T follicular helper cell (primary cell): Measurements from ENCODE around the gene PKIB.

Source experiments
- DNase-seq: peaks from one replicate; pipeline ENCODE4 v3.0.0-alpha.2; 2020; ENCODE audit warnings: low read depth

Gene PKIB

DNA sequence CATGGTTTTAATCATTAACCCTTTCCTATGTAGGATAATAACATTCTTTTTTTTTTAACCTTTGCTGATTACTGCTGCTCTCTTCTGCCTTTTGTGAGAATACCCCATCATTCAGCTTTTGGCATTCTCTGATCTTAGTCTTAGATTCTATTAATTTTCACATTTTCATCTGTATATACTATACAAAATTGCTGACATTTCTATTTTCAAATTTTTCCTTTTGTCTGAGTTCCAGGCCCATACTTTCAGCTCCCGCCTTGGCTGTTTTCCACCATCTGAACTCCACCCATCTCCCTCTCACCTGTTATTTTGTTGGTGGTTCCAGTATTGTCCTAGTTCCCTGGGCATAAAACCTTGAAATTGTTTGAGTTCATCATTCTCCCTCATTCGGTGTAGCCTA is 59.2 kb downstream of the PKIB start:
- no peak for DNase-seq

DNA sequence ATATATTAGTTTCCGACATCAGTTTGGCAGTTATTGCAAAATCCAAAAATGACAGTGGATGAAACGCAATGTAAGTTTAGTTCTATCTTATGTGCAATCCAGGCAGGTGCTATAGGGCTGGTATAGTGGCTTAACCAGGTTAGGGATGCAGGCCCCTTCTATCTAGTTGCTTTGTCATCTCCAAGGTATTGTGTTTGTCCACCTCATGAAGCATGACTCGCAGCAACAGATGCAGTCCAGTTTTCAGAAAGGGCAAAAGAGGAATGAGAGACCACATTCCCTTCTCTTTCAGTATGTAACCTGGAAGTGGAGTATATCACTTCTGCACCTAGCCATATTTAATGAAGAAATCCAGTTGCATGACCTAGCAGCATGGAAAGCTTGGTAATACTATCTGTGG is 59.7 kb downstream of the PKIB start:
- no peak for DNase-seq

DNA sequence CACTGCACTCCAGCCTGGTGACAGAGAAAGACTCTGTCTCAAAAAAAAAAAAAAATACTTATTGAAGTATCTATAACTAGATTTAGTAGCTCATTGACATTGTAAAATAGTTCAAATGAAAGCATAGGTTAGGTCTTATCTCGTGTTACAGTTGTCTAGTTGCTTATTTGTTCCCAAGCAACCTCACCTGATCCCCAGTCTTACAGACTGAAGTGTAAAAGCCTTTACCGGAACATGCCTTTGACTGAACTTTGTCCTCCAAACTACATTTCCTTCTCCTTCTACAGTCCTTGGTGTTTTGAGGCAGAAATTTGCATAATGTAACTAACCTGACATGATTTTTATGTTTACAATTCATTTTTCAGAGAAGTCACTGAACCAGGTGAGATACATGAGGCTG is 61.0 kb downstream of the PKIB start:
- DNase-seq: no peak

DNA sequence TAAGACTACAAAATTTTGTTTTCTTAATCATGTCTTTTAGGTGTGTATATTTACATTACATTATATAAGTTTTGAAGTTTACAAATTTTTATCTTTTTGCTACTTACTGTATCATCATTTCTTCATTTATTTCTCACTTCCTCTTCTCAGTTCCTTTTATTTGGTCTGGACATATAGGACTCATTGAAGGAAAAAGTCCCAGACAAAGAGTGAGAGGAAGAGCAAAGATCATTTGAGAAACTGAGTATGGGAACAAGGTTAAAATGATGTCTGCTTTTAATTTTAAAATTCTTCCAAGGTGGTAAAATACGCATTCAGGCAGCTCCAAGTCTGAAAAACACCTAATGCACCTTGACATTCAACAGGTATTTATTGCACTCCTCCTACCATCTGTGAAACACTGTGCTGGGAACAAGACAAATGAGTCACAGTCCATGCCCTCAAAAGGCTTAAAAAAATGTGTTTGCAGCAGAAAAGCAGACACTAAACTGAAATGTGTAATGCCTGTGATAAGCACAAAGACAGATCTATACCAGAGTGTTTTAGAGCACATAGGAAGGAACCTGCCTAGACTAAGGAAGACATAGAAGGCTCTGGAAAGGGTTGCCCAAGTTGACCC is 63.2 kb downstream of the PKIB start:
- no peak for DNase-seq

DNA sequence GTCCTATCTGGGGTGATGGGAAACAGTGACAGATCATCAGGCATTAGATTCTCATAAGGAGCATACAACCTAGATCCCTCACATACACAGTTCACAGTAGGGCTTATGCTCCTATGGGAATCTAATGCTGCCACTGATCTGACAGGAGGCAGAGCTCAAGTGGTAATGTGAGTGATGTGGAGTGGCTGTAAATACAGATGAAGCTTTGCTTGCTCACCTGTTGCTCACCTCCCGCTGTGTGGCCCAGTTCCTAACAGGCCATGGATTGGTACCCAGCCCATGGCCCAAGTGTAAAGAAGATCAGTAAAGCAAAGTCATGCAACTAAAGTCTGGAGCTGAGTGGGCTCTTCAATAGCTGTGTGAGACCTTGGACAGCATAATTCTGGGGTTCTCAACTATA is 65.9 kb downstream of the PKIB start:
- no peak for DNase-seq

DNA sequence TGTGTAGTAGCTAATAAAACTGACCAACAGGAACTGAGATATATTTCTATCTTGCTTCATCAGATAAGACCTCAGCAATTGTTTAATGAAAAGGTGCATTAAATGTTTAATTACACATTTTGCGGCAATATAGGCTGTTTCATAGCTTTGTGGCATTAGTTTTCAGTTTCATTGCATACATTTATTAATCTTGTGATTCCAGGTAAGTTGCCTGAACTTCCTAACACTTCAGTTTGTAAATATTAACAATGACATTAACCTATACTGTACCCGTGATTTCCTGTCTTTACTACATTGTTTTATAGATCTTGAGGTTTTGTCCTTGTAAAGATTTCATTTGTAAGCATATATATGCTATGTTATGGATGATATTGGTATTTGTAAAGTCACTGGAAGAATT is 66.5 kb downstream of the PKIB start:
- no peak for DNase-seq

DNA sequence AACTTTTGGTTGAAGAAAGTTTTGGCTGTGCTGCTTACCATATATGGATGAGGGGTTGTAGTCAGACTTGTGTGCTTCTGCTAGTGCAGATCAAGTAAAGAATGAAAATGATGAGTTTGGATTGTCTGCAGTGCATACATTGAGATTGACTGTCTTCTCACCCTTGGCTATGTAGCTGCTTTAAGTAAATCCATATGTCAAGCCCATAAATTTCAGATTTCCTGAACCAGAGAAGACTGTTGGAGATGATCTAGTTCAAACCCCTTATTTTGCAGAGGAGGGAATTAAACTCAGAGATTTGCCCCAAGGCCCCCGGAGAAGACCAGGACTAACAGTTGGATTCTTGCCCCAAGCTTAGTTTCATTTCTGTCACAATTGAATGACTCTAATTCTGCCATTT is 67.2 kb downstream of the PKIB start:
- DNase-seq: no peak

DNA sequence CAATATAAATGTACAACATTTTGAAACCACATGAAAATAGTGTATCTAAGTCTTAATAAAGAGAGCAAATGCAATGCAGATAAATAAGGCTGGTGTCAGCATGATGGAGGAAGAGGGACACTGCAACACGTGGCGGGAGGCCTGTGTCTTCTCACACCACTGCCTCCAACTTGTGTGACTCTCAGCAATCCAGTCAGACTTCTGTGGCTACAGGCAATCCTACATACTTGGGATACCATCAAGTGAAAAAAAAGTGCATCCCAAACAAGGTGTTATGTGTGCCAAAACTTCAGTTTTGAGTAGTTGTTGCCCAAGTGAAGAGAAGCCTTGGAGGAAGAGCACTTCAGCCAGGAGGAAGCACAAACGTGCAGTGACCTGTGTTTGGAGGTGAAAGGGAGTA is 68.6 kb downstream of the PKIB start:
- no peak for DNase-seq

DNA sequence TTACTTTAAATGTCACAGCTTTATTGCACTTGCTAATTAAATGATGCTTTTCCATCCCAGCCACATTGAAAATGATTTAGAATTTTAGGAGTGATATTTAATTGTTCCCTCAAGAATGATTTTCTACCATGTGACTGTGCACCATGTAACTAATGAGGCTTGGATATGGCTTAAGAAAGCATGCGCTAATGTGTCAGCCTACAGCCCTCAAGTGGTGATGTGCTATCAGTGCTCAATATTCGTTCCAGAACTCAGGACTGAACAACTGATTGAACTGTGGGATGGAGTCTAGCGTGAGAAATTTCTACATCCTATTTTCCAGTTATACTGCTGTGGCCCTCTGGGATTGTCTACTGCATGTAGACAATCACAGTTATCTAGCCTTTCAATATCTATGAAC is 71.5 kb downstream of the PKIB start:
- DNase-seq: no peak

DNA sequence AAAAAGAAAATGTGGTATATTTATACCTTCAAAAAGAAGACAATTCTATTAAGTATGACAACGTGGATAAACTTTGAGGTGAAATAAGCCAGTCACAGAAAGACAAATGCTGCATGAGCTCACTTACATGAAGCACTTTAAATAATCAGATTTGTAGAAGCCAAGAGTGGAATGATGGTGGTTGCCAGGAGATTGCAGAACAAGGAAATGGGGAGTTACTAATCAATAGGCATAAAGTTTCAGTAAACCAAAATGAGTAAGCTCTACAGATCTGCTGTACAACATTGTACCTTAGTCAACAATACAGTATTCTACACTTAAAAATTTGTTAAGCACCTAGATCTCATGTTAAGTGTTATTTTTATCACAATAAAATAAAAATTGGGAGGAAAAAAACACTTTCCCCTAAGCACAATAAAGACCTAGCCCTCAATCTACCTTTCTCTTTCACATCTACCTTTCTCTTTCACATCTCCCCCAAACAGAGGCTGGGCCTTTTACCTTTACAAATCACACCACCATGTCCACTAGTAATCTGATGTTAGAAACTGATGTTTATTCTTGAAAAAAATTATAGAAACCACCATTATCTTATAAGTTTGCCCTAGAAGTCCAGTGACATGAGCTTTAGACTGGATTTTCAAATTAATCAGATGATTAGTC is 73.9 kb downstream of the PKIB start:
- DNase-seq: no peak

DNA sequence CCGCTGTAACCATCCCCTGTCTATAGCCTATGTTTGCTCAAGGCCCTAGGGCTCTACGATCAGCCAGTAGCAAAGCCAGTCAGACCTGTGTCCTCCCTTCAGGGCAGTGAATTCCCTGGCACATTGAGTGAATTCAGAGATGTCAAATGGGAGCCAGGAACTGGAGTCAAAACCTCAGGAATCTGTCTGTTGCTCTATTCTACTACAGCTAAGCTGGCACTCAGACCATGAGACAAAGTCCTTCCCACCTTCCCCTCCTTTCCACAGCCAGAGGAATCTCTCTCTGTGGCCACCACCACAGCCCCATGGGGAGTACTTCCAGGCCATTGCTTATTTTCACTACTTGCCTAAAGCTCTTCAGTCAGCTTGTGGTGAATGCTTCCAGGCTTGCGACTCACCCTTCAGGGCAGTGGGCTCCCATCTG is 82.0 kb downstream of the PKIB start:
- DNase-seq: no peak

DNA sequence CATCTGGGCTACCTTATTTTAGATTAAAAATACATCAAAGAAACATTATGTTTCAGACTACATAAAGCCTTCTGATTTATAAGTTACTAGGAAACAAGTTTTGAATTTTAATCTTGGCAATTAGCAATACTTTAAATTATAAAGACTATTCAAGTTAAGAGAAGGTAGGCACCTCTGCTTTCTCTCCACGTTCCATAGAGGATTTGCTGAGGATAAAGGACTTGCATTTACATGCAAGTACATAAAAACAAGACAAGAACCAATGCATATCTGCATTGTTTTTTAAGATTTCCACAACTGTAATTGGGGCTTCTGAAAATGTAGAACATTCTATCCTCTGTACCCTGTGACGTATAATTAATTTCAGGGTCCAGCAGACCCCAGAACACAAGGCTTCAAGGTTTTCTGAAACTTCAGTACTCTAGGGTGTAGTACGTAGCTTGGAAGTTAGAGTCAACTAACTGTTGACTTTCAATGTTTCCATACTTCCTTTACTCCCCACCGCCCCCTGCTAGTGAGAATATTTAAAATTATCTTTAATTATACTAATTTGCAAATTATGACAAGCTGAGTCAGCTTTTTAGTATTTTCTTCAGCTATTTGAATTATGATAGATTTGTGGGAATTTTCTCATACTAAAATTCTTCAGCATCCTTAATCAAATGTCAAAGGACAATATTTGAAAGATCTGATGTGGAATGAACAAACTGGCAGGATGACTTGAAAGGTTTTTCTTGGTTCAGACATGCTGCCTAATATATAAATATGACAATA is 82.8 kb downstream of the PKIB start:
- no peak for DNase-seq

DNA sequence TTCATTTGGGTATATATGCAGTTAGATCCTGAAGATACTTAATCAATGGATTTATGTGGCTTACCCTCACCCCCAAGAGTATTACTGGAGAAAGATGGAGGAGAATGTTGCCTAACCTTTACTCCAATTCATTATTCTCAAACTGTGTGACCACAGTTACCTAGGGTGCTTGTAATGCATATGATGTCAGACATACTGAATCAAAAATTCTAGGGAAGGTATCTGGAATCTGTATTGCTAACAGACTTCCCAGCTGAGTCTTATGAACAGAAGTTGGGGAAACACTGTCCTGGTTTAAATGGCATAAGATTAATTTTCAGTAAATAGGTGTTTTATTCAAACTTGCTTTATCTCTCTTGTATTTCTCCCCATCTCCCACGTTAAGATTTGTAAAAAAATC is 83.9 kb downstream of the PKIB start:
- DNase-seq: no peak

DNA sequence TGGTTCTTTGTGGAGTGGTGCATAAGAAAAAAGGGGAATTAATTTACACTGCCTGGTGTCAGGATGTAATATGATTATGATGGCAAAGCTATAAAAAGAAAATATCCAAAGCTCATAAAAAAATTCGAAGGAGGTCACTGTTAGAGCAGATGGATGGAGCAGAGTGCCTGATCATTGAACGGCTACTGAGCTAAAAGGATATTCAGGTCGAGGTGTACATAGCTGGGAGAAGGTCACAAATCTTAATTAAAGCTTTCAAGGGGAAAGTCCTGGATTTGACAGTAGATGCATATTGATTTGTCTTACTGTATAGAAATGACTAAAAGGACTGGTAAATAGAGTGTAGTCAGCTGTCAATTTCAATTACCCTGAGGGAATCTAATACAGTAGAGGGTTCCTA is 84.4 kb downstream of the PKIB start:
- no peak for DNase-seq

DNA sequence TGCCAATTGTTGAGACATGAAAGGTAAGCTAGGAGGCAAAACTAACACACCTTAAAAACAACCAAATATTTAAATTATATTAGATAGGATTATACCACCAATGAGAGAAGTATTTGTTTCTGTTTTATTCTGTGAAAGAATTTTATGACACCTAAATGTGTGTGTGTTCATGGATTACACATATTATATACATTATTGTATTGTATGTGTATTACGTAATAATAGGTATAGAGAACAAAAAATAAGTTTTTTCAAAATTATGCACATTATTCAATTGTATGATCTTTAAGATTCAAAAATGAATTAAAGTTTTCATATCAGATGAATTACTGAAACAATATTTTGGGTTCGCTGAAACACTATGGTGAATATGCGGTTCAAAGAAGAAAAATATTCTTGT is 85.0 kb downstream of the PKIB start:
- no peak for DNase-seq

DNA sequence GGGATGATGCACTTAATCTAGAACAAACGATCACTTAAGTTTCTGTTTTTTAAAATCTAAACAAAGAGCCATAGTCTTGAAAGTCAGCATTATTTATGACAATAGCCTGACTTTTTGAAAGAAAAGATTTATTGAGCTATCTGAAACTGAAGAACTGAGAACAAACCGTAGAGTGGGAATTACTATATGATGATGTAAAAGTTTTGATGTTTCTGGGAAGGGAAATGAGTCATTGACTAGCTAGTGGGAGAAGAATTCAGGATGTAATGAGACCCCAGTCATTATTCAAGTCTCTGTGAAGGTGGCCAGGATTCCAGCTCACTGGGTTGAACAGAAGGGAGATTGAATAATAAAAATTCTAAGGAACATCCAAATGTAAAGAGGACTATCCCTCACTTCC is 85.9 kb downstream of the PKIB start:
- DNase-seq: no peak

DNA sequence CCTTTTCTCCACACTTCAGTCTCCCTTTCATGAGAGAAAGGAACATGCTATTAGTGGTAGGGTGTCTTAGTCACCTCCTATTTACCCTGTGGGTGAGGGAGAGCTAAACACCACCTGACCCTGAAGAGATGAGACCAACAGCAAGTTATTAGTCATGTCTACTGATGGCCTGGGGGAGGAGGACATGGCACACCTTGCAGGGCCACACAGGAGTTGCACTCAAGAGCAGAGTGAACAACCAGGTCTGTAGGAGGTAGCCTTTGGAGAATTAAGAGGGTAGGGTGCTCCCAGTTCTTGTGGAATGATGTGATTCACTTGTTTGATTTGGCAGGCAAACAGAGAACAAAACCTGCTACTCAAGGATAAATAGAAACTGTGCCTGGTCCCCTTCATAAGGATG is 86.6 kb downstream of the PKIB start:
- no peak for DNase-seq

DNA sequence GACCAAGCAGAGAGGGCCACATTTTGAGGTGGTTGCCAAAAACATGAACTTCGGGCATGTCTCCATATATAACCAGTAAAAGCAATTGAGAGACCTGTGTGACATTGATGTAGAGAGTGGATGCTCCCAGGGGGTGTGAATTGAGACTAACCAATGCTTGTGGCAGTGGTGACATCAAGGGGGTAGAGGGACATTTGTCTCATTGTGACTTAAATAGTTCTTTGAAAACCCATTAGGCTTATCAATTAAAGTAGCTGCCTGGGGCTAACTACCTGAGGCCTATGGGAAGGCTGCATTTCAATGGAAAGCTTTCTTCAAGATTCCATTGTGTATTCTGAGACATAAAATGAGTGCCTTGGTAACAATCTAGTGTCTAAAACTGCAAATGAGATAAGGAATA is 87.3 kb downstream of the PKIB start:
- no peak for DNase-seq

DNA sequence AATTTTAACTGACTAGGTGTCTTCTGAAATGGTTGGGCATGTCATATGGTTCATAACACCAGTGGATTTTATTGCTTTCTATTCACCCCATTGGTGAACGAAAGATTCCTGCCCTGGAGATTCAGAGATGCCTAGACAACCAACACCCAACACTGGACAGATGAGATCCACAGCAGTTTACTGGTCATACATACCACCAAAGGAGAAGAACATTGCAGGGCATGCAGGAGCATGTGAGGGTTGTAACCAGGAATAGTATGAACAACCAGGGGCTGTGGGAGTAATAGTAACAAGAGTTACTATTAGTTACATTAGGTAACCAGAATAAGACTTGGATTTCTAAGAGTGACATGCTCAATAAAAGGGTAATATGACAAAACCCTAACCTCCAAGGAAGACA is 91.5 kb downstream of the PKIB start:
- DNase-seq: no peak

DNA sequence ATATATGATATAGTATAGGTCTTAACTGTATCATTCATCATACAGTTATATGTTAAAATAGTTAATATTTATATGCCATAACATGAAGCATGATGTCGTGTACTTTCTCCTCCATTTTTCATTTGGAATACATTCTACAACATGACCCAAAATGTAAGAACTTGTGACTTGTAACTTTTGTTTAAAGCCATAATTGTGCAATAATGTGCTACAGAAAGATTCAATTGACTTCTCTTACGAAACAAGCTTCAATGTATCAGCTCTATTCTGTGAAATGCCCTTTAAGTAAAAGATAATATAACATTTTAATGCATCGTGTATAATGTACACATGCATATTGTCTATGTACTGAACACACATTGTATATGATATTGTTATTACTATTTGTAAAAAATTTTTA is 92.6 kb downstream of the PKIB start:
- DNase-seq: no peak

DNA sequence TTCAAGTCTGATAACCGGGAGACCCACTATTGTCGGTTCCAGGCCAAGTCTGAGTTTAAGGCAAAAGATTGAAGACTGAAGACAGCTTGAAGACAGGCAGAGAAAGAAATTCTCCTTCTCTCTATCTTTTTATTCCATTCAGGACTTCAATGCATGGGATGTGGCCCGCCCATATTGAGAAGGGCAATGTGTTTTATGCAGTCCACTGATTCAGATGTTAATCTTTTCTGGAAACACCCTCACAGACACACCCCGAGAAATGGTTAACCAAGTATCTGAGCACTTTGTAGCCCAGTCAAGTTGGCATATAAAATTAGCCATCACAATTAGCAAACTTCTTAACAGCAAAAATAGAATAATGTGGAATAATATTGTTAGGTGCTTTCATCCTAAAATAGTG is 93.9 kb downstream of the PKIB start:
- no peak for DNase-seq

DNA sequence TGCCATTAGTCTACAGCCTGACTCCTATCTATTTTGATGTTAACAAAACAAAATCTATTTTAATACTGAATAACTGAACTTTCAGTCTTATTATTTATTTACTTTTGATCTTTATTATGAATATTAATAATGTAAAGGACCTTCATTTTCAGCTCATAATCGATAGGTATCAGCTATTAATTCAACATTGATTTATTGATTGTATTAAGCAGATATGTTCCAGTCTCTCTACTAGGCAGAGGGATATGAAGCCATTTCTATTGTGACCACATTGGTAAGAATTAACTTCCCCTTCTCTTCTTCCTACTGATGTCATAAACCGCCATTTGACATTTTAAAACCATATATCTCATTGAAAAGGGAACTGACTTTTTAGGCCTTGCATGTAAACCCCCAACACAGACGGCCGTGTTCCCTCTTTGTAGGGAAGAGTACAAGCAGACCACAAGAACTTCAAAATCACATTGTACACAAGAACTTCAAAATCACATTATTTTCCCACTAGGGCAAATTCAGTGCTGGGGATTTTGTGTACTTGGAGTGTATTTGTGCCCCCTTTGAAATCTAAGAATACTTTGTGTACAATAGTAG is 99.8 kb downstream of the PKIB start:
- no peak for DNase-seq
